IMR-90 (cell line): Measurements from ENCODE around the gene NAP1L2. TPM values are rescaled to one million over a fixed set of nuclear protein-coding genes. Genes with fewer than 3 reads are reported as not detected.
"Not testable (repeated sequence)": the region's sequence is repeated elsewhere in the genome, so short reads cannot be mapped to it uniquely, and the experiment has no call there.

Experiments used
- ATAC-seq: fragments of 200-7000 bp; cut with Tn5 transposase; 2 replicates; pipeline ENCODE4 v1.9.1; 2020; ENCODE audit warnings: low read depth, mild to moderate bottlenecking, moderate library complexity
- BruUV-seq: library from RNA; stranded (reverse); fragments of 400-500 nt; replicated peaks from 2 replicates; lab custom pipeline; 2021; lab: Mats Ljungman, UMichigan
- CTCF ChIA-PET: fragments of 300-600 bp; formaldehyde crosslinking; extraction: SDS; loops from one replicate; lab custom pipeline; 2021; ENCODE audit warnings: antibody characterized with exemption; lab: Yijun Ruan, JAX
- POLR2A ChIA-PET: fragments of 300-600 bp; sonication (Branson Sonifier 250); formaldehyde crosslinking; loops from one replicate; lab custom pipeline; 2022; ENCODE audit warnings: antibody characterized with exemption; ENCODE audit not compliant: unreplicated experiment; lab: Charles Lee
- DNase-seq: peaks from one replicate; pipeline ENCODE4 v3.0.0; 2013
- H2AFZ ChIP-seq: replicated peaks from 2 replicates; pipeline ENCODE3; 2013; ENCODE audit warnings: low read length, mild to moderate bottlenecking; ENCODE audit not compliant: poor library complexity
- H2AK5ac ChIP-seq: 2 replicates; pipeline ENCODE4 v1.6.1; 2013; ENCODE audit warnings: low read depth, low read length, inconsistent platforms
- H2AK9ac ChIP-seq: replicated peaks from 2 replicates; pipeline ENCODE3; 2013; ENCODE audit warnings: mild to moderate bottlenecking, low read depth, low read length, moderate library complexity; ENCODE audit not compliant: poor library complexity
- H2BK120ac ChIP-seq: 2 replicates; pipeline ENCODE4 v1.6.1; 2013; ENCODE audit warnings: low read depth, low read length, inconsistent platforms
- H2BK15ac ChIP-seq: 3 replicates; pipeline ENCODE4 v1.6.1; 2013; ENCODE audit warnings: low read depth, low read length, inconsistent platforms
- H2BK20ac ChIP-seq: 2 replicates; pipeline ENCODE4 v1.6.1; 2013; ENCODE audit warnings: low read depth, mild to moderate bottlenecking, inconsistent platforms, low read length, moderate library complexity
- H2BK5ac ChIP-seq: 2 replicates; pipeline ENCODE4 v1.6.1; 2013; ENCODE audit warnings: mild to moderate bottlenecking, low read depth, low read length, inconsistent platforms; ENCODE audit not compliant: poor library complexity, severe bottlenecking
- H3K14ac ChIP-seq: replicated peaks from 2 replicates; pipeline ENCODE4 v1.6.1; 2013; ENCODE audit warnings: low read depth, low read length, inconsistent platforms
- H3K18ac ChIP-seq: 2 replicates; pipeline ENCODE4 v1.6.1; 2013; ENCODE audit warnings: low read depth, low read length, control low read depth
- H3K23ac ChIP-seq: 2 replicates; pipeline ENCODE4 v1.6.1; 2013; ENCODE audit warnings: low read depth, low read length, inconsistent platforms
- H3K27ac ChIP-seq: 2 replicates; pipeline ENCODE4 v1.5.1; 2013; ENCODE audit warnings: mild to moderate bottlenecking, control low read depth, low read length; ENCODE audit not compliant: insufficient read depth
- H3K27me3 ChIP-seq: 2 replicates; pipeline ENCODE4 v1.6.1; 2013; ENCODE audit warnings: low read length; ENCODE audit not compliant: control insufficient read depth, insufficient read depth
- H3K36me3 ChIP-seq: 2 replicates; pipeline ENCODE4 v1.6.1; 2013; ENCODE audit warnings: low read length, mixed read lengths; ENCODE audit not compliant: control insufficient read depth, insufficient read depth
- H3K4ac ChIP-seq: 2 replicates; pipeline ENCODE4 v1.6.1; 2013; ENCODE audit warnings: low read depth, low read length, inconsistent platforms
- H3K4me1 ChIP-seq: 2 replicates; pipeline ENCODE4 v1.6.1; 2013; ENCODE audit warnings: low read length, mixed read lengths; ENCODE audit not compliant: control insufficient read depth, insufficient read depth
- H3K4me2 ChIP-seq: 2 replicates; pipeline ENCODE4 v1.6.1; 2013; ENCODE audit warnings: low read depth, mild to moderate bottlenecking, control low read depth, low read length, moderate library complexity
- H3K4me3 ChIP-seq: 2 replicates; pipeline ENCODE4 v1.5.1; 2013; ENCODE audit warnings: low read depth, mild to moderate bottlenecking, control low read depth, low read length, moderate library complexity; ENCODE audit not compliant: insufficient read depth
- H3K56ac ChIP-seq: 2 replicates; pipeline ENCODE4 v1.6.1; 2013; ENCODE audit warnings: low read length, inconsistent platforms; ENCODE audit not compliant: insufficient read depth; ENCODE audit errors: extremely low read depth
- H3K79me1 ChIP-seq, 2 experiments: 2 replicates each; pipeline ENCODE4 v1.6.1; 2013; ENCODE audit warnings: low read length in 2 of 2, inconsistent platforms in 1 of 2, low read depth in 1 of 2
- H3K9ac ChIP-seq: 2 replicates; pipeline ENCODE4 v1.6.1; 2013; ENCODE audit warnings: low read depth, low read length, control low read depth
- H3K9me1 ChIP-seq: 2 replicates; pipeline ENCODE4 v1.6.1; 2013; ENCODE audit warnings: low read length, inconsistent platforms; ENCODE audit not compliant: insufficient read depth
- H3K9me3 ChIP-seq: 2 replicates; pipeline ENCODE4 v1.6.1; 2013; ENCODE audit warnings: low read length; ENCODE audit not compliant: control insufficient read depth, insufficient read depth
- H4K20me1 ChIP-seq: 2 replicates; pipeline ENCODE4 v1.6.1; 2013; ENCODE audit warnings: low read length, inconsistent platforms; ENCODE audit not compliant: insufficient read depth
- H4K5ac ChIP-seq: 2 replicates; pipeline ENCODE4 v1.6.1; 2013; ENCODE audit warnings: mild to moderate bottlenecking, low read depth, low read length, control low read depth
- H4K8ac ChIP-seq, 2 experiments: 2 replicates each; pipeline ENCODE4 v1.6.1; 2013; ENCODE audit warnings: low read depth in 2 of 2, low read length in 2 of 2, control low read depth in 1 of 2, inconsistent platforms in 1 of 2
- H4K91ac ChIP-seq: 2 replicates; pipeline ENCODE4 v1.6.1; 2013; ENCODE audit warnings: low read depth, low read length, inconsistent platforms; ENCODE audit not compliant: insufficient read depth
- CEBPB ChIP-seq: IDR thresholded peaks from 2 replicates; pipeline ENCODE4 v1.6.1; 2012; ENCODE audit warnings: low read depth, low read length, improper control_type of control experiment
- CHD1 ChIP-seq: IDR thresholded peaks from 2 replicates; pipeline ENCODE4 v1.6.1; 2012; ENCODE audit warnings: low read depth, low read length, improper control_type of control experiment
- MAFK ChIP-seq: IDR thresholded peaks from 2 replicates; pipeline ENCODE4 v1.6.1; 2012; ENCODE audit warnings: low read depth, low read length, improper control_type of control experiment
- RAD21 ChIP-seq: IDR thresholded peaks from 2 replicates; pipeline ENCODE4 v1.6.1; 2012; ENCODE audit warnings: low read length, improper control_type of control experiment
- WGBS, 2 experiments: methylation state at CpG; one replicate each; pipeline versions ENCODE4 v1.1.5 to v1.1.7; 2013; ENCODE audit warnings: missing lambda C conversion rate in 2 of 2; ENCODE audit not compliant: insufficient read length in 1 of 2; ENCODE audit errors: extremely low coverage in 2 of 2; 5-methylcytosine and 5-hydroxymethylcytosine counted together
- dilution Hi-C: fragments of 300-500 bp; cut with HindIII; formaldehyde crosslinking; loops from one replicate; pipeline ENCODE4 v1.14.3; 2018; ENCODE audit warnings: low sequenced_read_pairs; ENCODE audit not compliant: unreplicated experiment
- in situ Hi-C: fragments of 300-500 bp; cut with MboI; formaldehyde crosslinking; loops from 3 replicates; pipeline ENCODE4 v1.14.3; 2019; ENCODE audit warnings: low sequenced_read_pairs, inconsistent platforms, mixed read lengths
- intact Hi-C: fragments of 100-400 bp; cut with micrococcal nuclease; formaldehyde crosslinking; loops from 2 replicates; pipeline ENCODE4 v1.10.0; 2022
- polyA plus RNA-seq, 3 experiments: library from polyadenylated mRNA; depleted of rRNA; stranded (reverse); fragments of >200 nt; gene quantifications; 2 replicates each; pipeline ENCODE4 v1.2.3, GENCODE V29; 2012; ENCODE audit warnings: low replicate concordance in 1 of 3
- total RNA-seq: library from RNA; depleted of rRNA; stranded (reverse); fragments of >200 nt; gene quantifications from 2 replicates; pipeline ENCODE4 v1.2.3, GENCODE V29; 2012
- TF ChIP-seq, protein P1 (sequence below): fragments of 150-350 bp; IDR thresholded peaks from 2 replicates; pipeline ENCODE4 v1.6.1; 2017; ENCODE audit warnings: mild to moderate bottlenecking, antibody characterized with exemption, low read length, low read depth
- TF ChIP-seq, protein P2 (sequence below): fragments of 150-350 bp; IDR thresholded peaks from 2 replicates; pipeline ENCODE4 v1.6.1; 2016; ENCODE audit warnings: low read depth, mild to moderate bottlenecking, low read length, moderate library complexity, borderline replicate concordance

Gene NAP1L2
- total and polyA plus RNA-seq, 2 of the 4 experiments (the other 2 are of a cell fraction), result 0.03 TPM; not detected in 1

- POLR2A ChIA-PET, result no interaction called here
- H3K23ac ChIP-seq, result no peak overlapping the region
- H2BK15ac ChIP-seq, result no peak overlapping the region
- intact Hi-C loops (no loop called here), in situ Hi-C loops (no loop called here), dilution Hi-C loops (no loop called here)
- H3K4me1 ChIP-seq, result no peaks in the 10 kb centered on the region
- no peak overlapping the region for H3K18ac ChIP-seq
- H3K9ac ChIP-seq, result no peak overlapping the region
- no peak overlapping the region for H2AK9ac ChIP-seq
- no peak overlapping the region for H3K4me2 ChIP-seq
- H3K27ac ChIP-seq, result no peak overlapping the region
- no peaks in the 10 kb centered on the region for H4K20me1 ChIP-seq
- H3K14ac ChIP-seq, result no peak overlapping the region
- no peaks in the 10 kb centered on the region for H3K9me1 ChIP-seq
- no peak overlapping the region for H4K8ac ChIP-seq
- TF ChIP-seq MAFK (no peak), CEBPB (no peak), CHD1 (no peak), RAD21 (no peak)
- TF ChIP-seq, protein P1, sequence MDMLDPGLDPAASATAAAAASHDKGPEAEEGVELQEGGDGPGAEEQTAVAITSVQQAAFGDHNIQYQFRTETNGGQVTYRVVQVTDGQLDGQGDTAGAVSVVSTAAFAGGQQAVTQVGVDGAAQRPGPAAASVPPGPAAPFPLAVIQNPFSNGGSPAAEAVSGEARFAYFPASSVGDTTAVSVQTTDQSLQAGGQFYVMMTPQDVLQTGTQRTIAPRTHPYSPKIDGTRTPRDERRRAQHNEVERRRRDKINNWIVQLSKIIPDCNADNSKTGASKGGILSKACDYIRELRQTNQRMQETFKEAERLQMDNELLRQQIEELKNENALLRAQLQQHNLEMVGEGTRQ, result no peak
- TF ChIP-seq, protein P2, sequence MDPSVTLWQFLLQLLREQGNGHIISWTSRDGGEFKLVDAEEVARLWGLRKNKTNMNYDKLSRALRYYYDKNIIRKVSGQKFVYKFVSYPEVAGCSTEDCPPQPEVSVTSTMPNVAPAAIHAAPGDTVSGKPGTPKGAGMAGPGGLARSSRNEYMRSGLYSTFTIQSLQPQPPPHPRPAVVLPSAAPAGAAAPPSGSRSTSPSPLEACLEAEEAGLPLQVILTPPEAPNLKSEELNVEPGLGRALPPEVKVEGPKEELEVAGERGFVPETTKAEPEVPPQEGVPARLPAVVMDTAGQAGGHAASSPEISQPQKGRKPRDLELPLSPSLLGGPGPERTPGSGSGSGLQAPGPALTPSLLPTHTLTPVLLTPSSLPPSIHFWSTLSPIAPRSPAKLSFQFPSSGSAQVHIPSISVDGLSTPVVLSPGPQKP, result no peak
- no TSS peak for BruUV-seq
- DNase-seq (no peak), ATAC-seq (no peak)
- H3K9me3 ChIP-seq, result peaks cover 8% of the 10 kb centered on the region; the same call in 1 of the 2 replicates
- H4K91ac ChIP-seq, result no peak overlapping the region
- H2BK20ac ChIP-seq, result no peak overlapping the region
- no peaks in the 10 kb centered on the region for H3K79me1 ChIP-seq
- H3K4me3 ChIP-seq, result no peak overlapping the region
- H3K56ac ChIP-seq, result no peak overlapping the region
- no peaks in the 10 kb centered on the region for H3K27me3 ChIP-seq
- H3K4ac ChIP-seq, result no peak overlapping the region
- no peak overlapping the region for H2BK5ac ChIP-seq
- H2AFZ ChIP-seq, result no peak overlapping the region
- no peak overlapping the region for H2BK120ac ChIP-seq
- WGBS, 2 experiments, result 53% methylated on average over 3 of the region's 6 CpGs; no CpG with 5 or more reads in 1 of the 2 experiments
- no peak overlapping the region for H2AK5ac ChIP-seq
- CTCF ChIA-PET, result no interaction called here
- no peak overlapping the region for H4K5ac ChIP-seq
- H3K36me3 ChIP-seq, result no peaks in the 10 kb centered on the region
These were observed 32.0 kb downstream of the NAP1L2 start for GRCh38 chrX:73182502-73183114.

DNA sequence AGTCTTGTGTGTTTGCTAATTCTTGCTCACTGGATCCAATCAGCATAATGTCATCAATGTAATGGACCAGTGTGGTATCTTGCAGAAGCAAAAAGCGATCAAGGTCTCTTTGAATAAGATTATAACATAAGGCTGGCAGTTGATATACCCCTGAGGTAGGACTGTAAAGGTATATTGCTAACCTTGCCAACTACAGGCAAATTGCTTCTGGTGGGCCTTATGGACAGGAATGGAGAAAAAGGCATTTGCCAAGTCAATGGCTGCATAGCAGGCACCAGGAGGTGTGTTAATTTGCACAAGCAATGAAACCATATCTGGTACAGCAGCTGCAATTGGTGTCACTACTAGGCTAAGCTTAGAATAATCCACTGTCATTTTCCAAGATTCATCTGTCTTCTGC, 45.7 kb downstream of the NAP1L2 start:
- H2AFZ ChIP-seq, H2BK15ac ChIP-seq, H2AK9ac ChIP-seq, H2BK5ac ChIP-seq, H2BK20ac ChIP-seq, H3K4ac ChIP-seq, H3K27ac ChIP-seq, POLR2A ChIA-PET, H2AK5ac ChIP-seq, H4K5ac ChIP-seq, H3K9me1 ChIP-seq, CTCF ChIA-PET, H3K14ac ChIP-seq, ATAC-seq, H3K4me2 ChIP-seq, H3K4me3 ChIP-seq, H3K9ac ChIP-seq, H3K9me3 ChIP-seq, H3K18ac ChIP-seq, H3K79me1 ChIP-seq, H3K36me3 ChIP-seq, DNase-seq, H4K20me1 ChIP-seq, H4K8ac ChIP-seq, intact Hi-C loops, BruUV-seq, H4K91ac ChIP-seq, H3K56ac ChIP-seq, H3K4me1 ChIP-seq, dilution Hi-C loops, H3K23ac ChIP-seq, H2BK120ac ChIP-seq, H3K27me3 ChIP-seq, in situ Hi-C loops: not testable (repeated sequence)
- no CpG with 5 or more reads among the region's 1 CpG for WGBS, 2 experiments
